DND-41 (cell line): ENCODE results near the gene FBN1.

ENCODE experiments used
- ATAC-seq: fragments of 200-7000 bp; cut with Tn5 transposase; 3 replicates; pipeline ENCODE4 v1.9.1; 2021; ENCODE audit warnings: low read depth; ENCODE audit not compliant: insufficient read depth
- DNase-seq: peaks from one replicate; pipeline ENCODE4 v3.0.0-alpha.2; 2020
- H2AFZ ChIP-seq: 2 replicates; pipeline ENCODE4 v1.6.0; 2012; ENCODE audit warnings: low read depth, low read length
- H3K27ac ChIP-seq: 2 replicates; pipeline ENCODE4 v1.5.1; 2012; ENCODE audit warnings: low read length, inconsistent platforms
- H3K27me3 ChIP-seq: fragments of 200-600 bp; sonication (generic); 2 replicates; pipeline ENCODE4 v1.6.0; 2012; ENCODE audit warnings: low read length, mild to moderate bottlenecking, inconsistent platforms; ENCODE audit not compliant: insufficient read depth, poor library complexity
- H3K36me3 ChIP-seq: 2 replicates; pipeline ENCODE4 v1.5.1; 2012; ENCODE audit warnings: low read length, inconsistent platforms; ENCODE audit not compliant: insufficient read depth
- H3K4me1 ChIP-seq: 2 replicates; pipeline ENCODE4 v1.5.1; 2012; ENCODE audit warnings: mild to moderate bottlenecking, low read length; ENCODE audit not compliant: insufficient read depth
- H3K4me2 ChIP-seq: 2 replicates; pipeline ENCODE4 v1.6.0; 2012; ENCODE audit warnings: mild to moderate bottlenecking, moderate library complexity, low read length, inconsistent platforms; ENCODE audit not compliant: insufficient read depth
- H3K4me3 ChIP-seq, 2 experiments: fragments of 200-600 bp in 1 of 2; shearing (Covaris generic) in 1 of 2; 2 replicates each; pipeline ENCODE4 v1.5.1; 2012 to 2016; ENCODE audit warnings: inconsistent platforms in 2 of 2, low read length in 2 of 2, mild to moderate bottlenecking in 2 of 2, low read depth in 1 of 2, moderate library complexity in 1 of 2
- H3K79me2 ChIP-seq: 2 replicates; pipeline ENCODE4 v1.6.0; 2012; ENCODE audit warnings: low read length, inconsistent platforms; ENCODE audit not compliant: insufficient read depth
- H3K9ac ChIP-seq: 2 replicates; pipeline ENCODE4 v1.6.0; 2012; ENCODE audit warnings: low read depth, mild to moderate bottlenecking, inconsistent platforms, low read length, moderate library complexity
- H3K9me3 ChIP-seq: 2 replicates; pipeline ENCODE4 v1.5.1; 2012; ENCODE audit warnings: low read length, moderate library complexity, mild to moderate bottlenecking, inconsistent platforms; ENCODE audit not compliant: insufficient read depth, severe bottlenecking
- H4K20me1 ChIP-seq: 2 replicates; pipeline ENCODE4 v1.6.0; 2012; ENCODE audit warnings: low read length; ENCODE audit not compliant: insufficient read depth
- CTCF ChIP-seq: IDR thresholded peaks from 2 replicates; pipeline ENCODE4 v1.5.1; 2012; ENCODE audit warnings: borderline replicate concordance, low read length, moderate library complexity, mild to moderate bottlenecking; ENCODE audit not compliant: poor library complexity, severe bottlenecking; ENCODE audit errors: extremely low read depth
- EZH2 ChIP-seq: IDR thresholded peaks from 3 replicates; pipeline ENCODE4 v1.6.1; 2012; ENCODE audit warnings: borderline replicate concordance, low read depth, mild to moderate bottlenecking, moderate library complexity, low read length, inconsistent platforms; ENCODE audit not compliant: severe bottlenecking

FBN1 gene

GRCh38 chr15:48634096-48634495, 11.4 kb downstream of the FBN1 start:
- DNase-seq (no peak), ATAC-seq (no peak)
- no peak overlapping the region for H3K4me3 ChIP-seq
- H3K27me3 ChIP-seq, result no peaks in the 10 kb centered on the region
- H3K36me3 ChIP-seq, result no peaks in the 10 kb centered on the region
- no peaks in the 10 kb centered on the region for H3K9me3 ChIP-seq
- no peaks in the 10 kb centered on the region for H3K79me2 ChIP-seq
- no peak overlapping the region for H2AFZ ChIP-seq
- H4K20me1 ChIP-seq, result no peaks in the 10 kb centered on the region
- no peak overlapping the region for H3K4me2 ChIP-seq
- H3K4me1 ChIP-seq, result no peaks in the 10 kb centered on the region
- no peak overlapping the region for H3K27ac ChIP-seq
- H3K9ac ChIP-seq, result no peak overlapping the region
- TF ChIP-seq EZH2 (no peak), CTCF (no peak)

GRCh38 chr15:48632651-48633050, 12.9 kb downstream of the FBN1 start:
- H3K27me3 ChIP-seq, result no peaks in the 10 kb centered on the region
- no peaks in the 10 kb centered on the region for H4K20me1 ChIP-seq
- no peaks in the 10 kb centered on the region for H3K9me3 ChIP-seq
- H3K4me1 ChIP-seq, result no peaks in the 10 kb centered on the region
- TF ChIP-seq CTCF (no peak), EZH2 (no peak)
- no peak overlapping the region for H3K9ac ChIP-seq
- no peaks in the 10 kb centered on the region for H3K79me2 ChIP-seq
- DNase-seq, result no peak
- H3K4me2 ChIP-seq, result no peak overlapping the region
- H3K4me3 ChIP-seq, result no peak overlapping the region
- H3K36me3 ChIP-seq, result no peaks in the 10 kb centered on the region
- H2AFZ ChIP-seq, result no peak overlapping the region
- ATAC-seq, result no peak
- H3K27ac ChIP-seq, result no peak overlapping the region

- H2AFZ ChIP-seq, result no peak overlapping the region
- ATAC-seq (no peak), DNase-seq (no peak)
- H3K4me2 ChIP-seq, result no peak overlapping the region
- no peaks in the 10 kb centered on the region for H3K9me3 ChIP-seq
- no peaks in the 10 kb centered on the region for H3K36me3 ChIP-seq
- no peaks in the 10 kb centered on the region for H3K27me3 ChIP-seq
- H3K4me1 ChIP-seq, result no peaks in the 10 kb centered on the region
- no peak overlapping the region for H3K27ac ChIP-seq
- H3K4me3 ChIP-seq, result no peak overlapping the region
- H4K20me1 ChIP-seq, result no peaks in the 10 kb centered on the region
- H3K9ac ChIP-seq, result no peak overlapping the region
- TF ChIP-seq EZH2 (no peak), CTCF (no peak)
- no peaks in the 10 kb centered on the region for H3K79me2 ChIP-seq
Measured at GRCh38 chr15:48631176-48631770, 14.2 kb downstream of the FBN1 start.

- DNase-seq, result no peak
- Histone ChIP-seq H2AFZ (no peak overlapping the region), H3K4me3 (no peak overlapping the region), H3K4me1 (no peaks in the 10 kb centered on the region), H3K9ac (no peak overlapping the region), H3K36me3 (no peaks in the 10 kb centered on the region), H4K20me1 (no peaks in the 10 kb centered on the region), H3K79me2 (no peaks in the 10 kb centered on the region), H3K4me2 (no peak overlapping the region), H3K9me3 (no peaks in the 10 kb centered on the region), H3K27ac (no peak overlapping the region), H3K27me3 (no peaks in the 10 kb centered on the region)
- TF ChIP-seq EZH2 (no peak), CTCF (no peak)
- ATAC-seq, result no peak
Measured at GRCh38 chr15:48630245-48630644, 15.3 kb downstream of the FBN1 start.
